Right atrium auricular region (tissue), 2 donors: ENCODE data around the gene SLIT1. TPM values are rescaled to one million over a fixed set of nuclear protein-coding genes. Genes with fewer than 3 reads are reported as not detected.

ENCODE experiments used
- DNase-seq: peaks from one replicate; pipeline ENCODE4 v3.0.0-alpha.2; 2019; ENCODE audit warnings: low spot score
- H3K27ac ChIP-seq, 2 donors: fragments of 200-600 bp; sonication (generic); 1 replicate in 1 of 2; 2 replicates in 1 of 2; pipeline ENCODE4 v1.5.1; 2016 to 2019
- H3K27me3 ChIP-seq, 2 donors: fragments of 200-600 bp; sonication (generic); one replicate each; pipeline versions ENCODE4 v1.5.1 to v1.6.0; 2017 to 2019
- H3K36me3 ChIP-seq: fragments of 200-600 bp; sonication (generic); one replicate; pipeline ENCODE4 v1.5.1; 2016
- H3K4me1 ChIP-seq, 2 donors: fragments of 200-600 bp; sonication (generic); one replicate each; pipeline versions ENCODE4 v1.5.1 to v1.6.0; 2017 to 2019
- H3K4me3 ChIP-seq, 2 donors: fragments of 200-600 bp; sonication (generic); 1 replicate in 1 of 2; 2 replicates in 1 of 2; pipeline ENCODE4 v1.5.1; 2017 to 2019; ENCODE audit warnings: mild to moderate bottlenecking in 1 of 2, moderate library complexity in 1 of 2
- H3K9me3 ChIP-seq, 2 donors: fragments of 200-600 bp; sonication (generic); one replicate each; pipeline ENCODE4 v1.5.1; 2019
- CTCF ChIP-seq, 2 donors: fragments of 200-600 bp; sonication (generic); IDR thresholded peaks; one replicate each; pipeline ENCODE4 v1.5.1; 2019; ENCODE audit warnings: antibody characterized with exemption in 2 of 2
- total RNA-seq, 2 donors: library from RNA; depleted of rRNA; stranded (reverse); fragments of >200 nt; gene quantifications; one replicate each; pipeline ENCODE4 v1.1.0, GENCODE V29; 2016

The SLIT1 gene
- total RNA-seq, 2 donors from 2014 or later: not detected

DNA sequence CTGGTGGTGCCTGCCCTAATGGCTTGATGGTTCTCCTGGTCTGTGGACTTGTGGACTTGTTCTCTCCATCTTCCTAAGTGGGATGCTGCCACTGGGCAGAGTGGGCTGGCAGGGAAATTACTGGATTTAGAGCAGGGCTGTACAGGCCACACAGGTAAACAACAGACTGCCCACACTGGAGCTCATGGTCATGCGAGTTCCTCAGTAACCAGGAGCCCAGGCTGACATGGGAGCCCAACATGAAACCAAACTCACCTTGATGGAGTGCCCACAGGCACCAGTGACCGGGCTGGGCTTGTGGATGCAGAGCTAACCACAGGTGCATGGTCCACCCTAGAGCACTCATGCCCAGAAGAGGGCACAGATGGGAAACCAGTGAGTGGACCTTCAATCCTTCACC is 116.7 kb downstream of the SLIT1 start:
- Histone ChIP-seq H3K4me3 (no peak overlapping the region), H3K27me3 (no peaks in the 10 kb centered on the region), H3K36me3 (no peaks in the 10 kb centered on the region), H3K9me3 (peaks cover 0 to 5% of the 10 kb centered on the region in 2 donors), H3K4me1 (peaks cover 0 to 4% of the 10 kb centered on the region in 2 donors), H3K27ac (no peak overlapping the region)
- no peak for DNase-seq
- no peak for TF ChIP-seq CTCF (IDR thresholded peaks at IDR 0.05)

GRCh38 chr10:97067716-97068391 is 117.9 kb downstream of the SLIT1 start:
- Histone ChIP-seq H3K4me3 (no peak overlapping the region), H3K27ac (no peak overlapping the region), H3K36me3 (no peaks in the 10 kb centered on the region), H3K27me3 (no peaks in the 10 kb centered on the region), H3K9me3 (peaks cover 0 to 5% of the 10 kb centered on the region in 2 donors), H3K4me1 (no peaks in the 10 kb centered on the region)
- TF ChIP-seq CTCF (IDR thresholded peaks at IDR 0.05): no peak
- no peak for DNase-seq

- TF ChIP-seq CTCF (IDR thresholded peaks at IDR 0.05): no peak
- Histone ChIP-seq H3K4me1 (no peaks in the 10 kb centered on the region), H3K27ac (no peak overlapping the region), H3K9me3 (peaks cover 0 to 5% of the 10 kb centered on the region in 2 donors), H3K27me3 (no peaks in the 10 kb centered on the region), H3K36me3 (no peaks in the 10 kb centered on the region), H3K4me3 (no peak overlapping the region)
- DNase-seq: no peak
Observed at GRCh38 chr10:97066877-97067555, 118.7 kb downstream of the SLIT1 start.

GRCh38 chr10:97065686-97066660 is 119.8 kb downstream of the SLIT1 start:
- Histone ChIP-seq H3K9me3 (peaks cover 0 to 5% of the 10 kb centered on the region in 2 donors), H3K36me3 (no peaks in the 10 kb centered on the region), H3K27me3 (no peaks in the 10 kb centered on the region), H3K27ac (no peak overlapping the region), H3K4me1 (no peaks in the 10 kb centered on the region), H3K4me3 (no peak overlapping the region)
- TF ChIP-seq CTCF (IDR thresholded peaks at IDR 0.05): no peak
- no peak for DNase-seq

DNA sequence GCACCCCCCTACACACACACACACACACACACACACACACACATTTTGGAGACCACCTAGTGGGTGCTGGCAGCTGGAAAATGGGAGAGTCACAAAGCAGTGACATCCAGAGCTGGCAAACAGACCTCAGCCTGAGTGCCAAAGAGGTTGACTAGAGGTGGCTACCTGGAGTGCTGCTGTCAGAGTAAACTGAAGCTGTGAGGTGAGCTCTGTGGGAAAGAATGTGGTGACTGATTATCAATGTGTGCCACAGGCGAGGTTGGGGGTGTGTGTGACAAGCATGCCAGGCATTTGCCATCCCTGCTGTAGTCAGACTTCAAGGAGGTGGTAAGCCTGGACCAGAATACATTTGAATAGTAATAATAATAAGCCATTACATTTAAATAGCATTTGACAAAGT is 120.6 kb downstream of the SLIT1 start:
- Histone ChIP-seq H3K27me3 (no peaks in the 10 kb centered on the region), H3K36me3 (no peaks in the 10 kb centered on the region), H3K4me1 (no peaks in the 10 kb centered on the region), H3K9me3 (peaks cover 0 to 5% of the 10 kb centered on the region in 2 donors), H3K27ac (no peak overlapping the region), H3K4me3 (no peak overlapping the region)
- no peak for TF ChIP-seq CTCF (IDR thresholded peaks at IDR 0.05)
- no peak for DNase-seq
